ENCODE data around the gene HES7. TPM values are rescaled to one million over a fixed set of nuclear protein-coding genes. Genes with fewer than 3 reads are reported as not detected.

The HES7 gene
- total RNA-seq, 2 donors from 2014 or later = not detected

GRCh38 chr17:8101721-8102120 lies 22.2 kb downstream of the HES7 start:
- H3K27ac Mint-ChIP-seq = peak overlapping the region; percentile 19
- no peak for ATAC-seq
- no peak overlapping the region for H3K4me3 Mint-ChIP-seq
- peaks cover 8% of the 10 kb centered on the region for H3K4me1 Mint-ChIP-seq
- H3K27me3 Mint-ChIP-seq = peaks cover 5% of the 10 kb centered on the region
- no peaks in the 10 kb centered on the region for H3K9me3 ChIP-seq (ENCODE audit: control insufficient read depth, low read length, poor library complexity, severe bottlenecking)
- DNase-seq = no peak
- no peaks in the 10 kb centered on the region for H3K36me3 Mint-ChIP-seq (ENCODE audit: low read depth)

DNA sequence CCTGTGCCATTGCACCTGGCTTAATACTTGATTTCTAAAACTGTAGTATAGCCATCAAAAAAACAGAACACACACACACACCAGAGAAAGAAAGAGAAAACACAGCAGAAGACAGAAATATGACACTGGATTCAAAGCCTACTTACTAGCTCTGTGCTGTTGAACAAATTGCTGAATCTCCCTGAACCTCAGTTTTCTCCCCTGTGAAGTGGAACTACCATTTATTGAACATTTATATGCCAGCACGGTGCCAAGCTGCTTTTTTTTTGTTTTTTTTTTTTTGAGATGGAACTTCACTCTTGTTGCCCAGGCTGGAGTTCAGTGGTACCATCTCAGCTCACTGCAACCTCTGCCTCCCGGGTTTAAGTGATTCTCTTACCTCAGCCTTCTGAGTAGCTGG lies 23.1 kb downstream of the HES7 start:
- no peak for ATAC-seq
- no peaks in the 10 kb centered on the region for H3K36me3 Mint-ChIP-seq (ENCODE audit: low read depth)
- no peak overlapping the region for H3K4me3 Mint-ChIP-seq
- no peak overlapping the region for H3K27ac Mint-ChIP-seq
- no peaks in the 10 kb centered on the region for H3K9me3 ChIP-seq (ENCODE audit: control insufficient read depth, low read length, poor library complexity, severe bottlenecking)
- H3K27me3 Mint-ChIP-seq = peaks cover 13% of the 10 kb centered on the region
- DNase-seq = no peak
- H3K4me1 Mint-ChIP-seq = peaks cover 8% of the 10 kb centered on the region

DNA sequence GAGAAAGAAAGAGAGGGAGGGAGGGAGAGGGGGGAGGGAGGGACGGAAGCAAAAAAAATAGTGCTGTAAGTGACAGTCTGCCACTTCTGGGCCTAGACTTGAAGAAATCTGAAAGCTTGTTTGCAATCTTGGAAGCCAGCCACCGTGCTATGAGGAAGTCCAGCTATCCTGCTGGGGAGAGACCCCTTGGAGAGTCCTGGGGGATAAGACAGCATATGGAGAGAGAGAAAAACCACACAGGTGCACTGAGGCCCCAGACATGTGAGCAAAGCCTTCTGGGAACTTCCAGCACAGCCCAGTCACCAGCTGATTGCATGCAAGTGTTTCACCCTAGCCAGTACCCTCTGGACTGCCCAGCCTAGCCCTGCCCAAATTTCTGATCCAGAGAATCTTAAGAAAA lies 23.8 kb downstream of the HES7 start:
- H3K9me3 ChIP-seq (ENCODE audit: control insufficient read depth, low read length, poor library complexity, severe bottlenecking) = no peaks in the 10 kb centered on the region
- ATAC-seq (no peak), DNase-seq (no peak)
- no peaks in the 10 kb centered on the region for H3K36me3 Mint-ChIP-seq (ENCODE audit: low read depth)
- H3K4me3 Mint-ChIP-seq = no peak overlapping the region
- H3K4me1 Mint-ChIP-seq = peaks cover 5% of the 10 kb centered on the region
- no peak overlapping the region for H3K27ac Mint-ChIP-seq
- peaks cover 13% of the 10 kb centered on the region for H3K27me3 Mint-ChIP-seq

DNA sequence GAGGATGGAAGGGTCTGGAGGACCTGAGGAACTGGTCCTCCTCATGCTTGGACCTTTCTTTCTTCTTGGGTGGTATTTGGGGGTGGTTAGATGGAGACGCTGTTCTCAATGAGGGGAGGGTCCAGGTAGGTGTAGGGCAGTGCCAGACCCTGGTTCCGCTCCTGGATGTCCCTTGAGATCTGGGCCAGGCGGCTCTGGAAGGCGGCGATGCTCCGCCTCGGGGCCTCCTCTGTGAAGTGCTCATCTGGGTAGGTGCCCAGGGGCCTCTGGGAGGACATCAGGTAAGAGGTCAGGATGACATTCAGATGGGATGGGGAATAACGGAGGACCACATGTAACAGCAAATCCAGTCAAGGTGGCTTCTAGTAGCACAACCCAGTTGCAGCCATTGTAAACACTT lies 27.4 kb downstream of the HES7 start:
- Mint-ChIP-seq H3K4me3 (no peak overlapping the region), H3K36me3 (ENCODE audit: low read depth) (no peaks in the 10 kb centered on the region), H3K4me1 (peaks cover 10% of the 10 kb centered on the region), H3K27ac (no peak overlapping the region), H3K27me3 (peaks cover 13% of the 10 kb centered on the region)
- DNase-seq (no peak), ATAC-seq (no peak)
- H3K9me3 ChIP-seq (ENCODE audit: control insufficient read depth, low read length, poor library complexity, severe bottlenecking) = no peaks in the 10 kb centered on the region

DNA sequence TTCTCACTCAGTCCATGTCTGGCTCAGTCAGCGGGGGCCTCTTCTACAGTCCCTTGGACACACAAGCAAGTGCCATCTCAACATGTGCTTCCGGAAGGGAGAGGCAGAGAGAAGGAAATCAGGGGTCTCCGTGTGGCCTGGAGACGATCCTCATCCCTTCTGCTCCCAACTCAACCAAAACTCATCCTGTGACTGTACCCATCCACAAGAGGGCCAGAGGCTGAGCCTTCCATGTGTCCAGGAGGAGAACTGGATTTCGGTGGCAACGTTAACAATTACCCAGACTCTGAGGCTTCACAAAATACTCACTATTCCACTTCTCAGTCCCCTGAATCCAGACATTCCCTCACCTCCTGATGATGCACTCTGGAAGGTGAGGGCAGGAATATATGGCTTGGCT lies 28.5 kb downstream of the HES7 start:
- H3K36me3 Mint-ChIP-seq (ENCODE audit: low read depth) = no peaks in the 10 kb centered on the region
- DNase-seq (no peak), ATAC-seq (no peak)
- peaks cover 24% of the 10 kb centered on the region for H3K27me3 Mint-ChIP-seq
- H3K9me3 ChIP-seq (ENCODE audit: control insufficient read depth, low read length, poor library complexity, severe bottlenecking) = no peaks in the 10 kb centered on the region
- H3K4me1 Mint-ChIP-seq = peaks cover 10% of the 10 kb centered on the region
- no peak overlapping the region for H3K4me3 Mint-ChIP-seq
- H3K27ac Mint-ChIP-seq = no peak overlapping the region

DNA sequence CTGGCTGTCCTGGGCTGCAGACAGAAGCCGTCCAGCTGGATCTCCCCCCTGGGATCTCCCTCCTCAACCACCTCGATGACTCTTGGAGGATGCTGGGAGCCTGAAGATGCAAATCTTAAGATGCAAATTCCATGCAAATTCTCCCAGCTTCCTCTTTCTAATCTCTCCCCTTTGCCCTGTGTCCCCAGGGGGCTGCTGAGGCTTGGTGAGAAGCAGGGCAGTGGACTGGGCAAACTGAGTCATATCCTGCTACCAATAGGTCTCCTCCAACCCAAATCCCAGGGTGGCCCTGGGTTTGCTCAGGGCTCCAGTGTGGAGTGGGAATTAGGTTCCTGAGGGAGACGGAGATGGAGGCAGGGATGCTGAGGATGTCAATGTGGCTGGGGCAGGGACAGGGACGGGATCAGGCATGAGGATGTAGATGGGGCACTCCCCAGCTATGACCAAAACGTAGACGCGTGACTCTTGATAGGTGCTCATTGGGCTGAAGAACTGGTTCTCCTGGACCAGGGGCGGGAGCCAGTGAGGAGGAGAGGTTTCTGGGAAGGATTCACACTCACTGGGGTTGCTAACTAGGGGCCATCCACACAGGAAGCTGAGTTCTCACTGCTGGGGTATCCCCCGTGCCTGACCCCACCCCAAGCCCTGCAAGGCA lies 32.7 kb downstream of the HES7 start:
- Mint-ChIP-seq H3K4me3 (peak overlapping the region; percentile 55), H3K4me1 (peaks cover 6% of the 10 kb centered on the region), H3K27ac (no peak overlapping the region), H3K27me3 (peaks cover 46% of the 10 kb centered on the region), H3K36me3 (ENCODE audit: low read depth) (no peaks in the 10 kb centered on the region)
- ATAC-seq (peak; percentile 35), DNase-seq (no peak)
- no peaks in the 10 kb centered on the region for H3K9me3 ChIP-seq (ENCODE audit: control insufficient read depth, low read length, poor library complexity, severe bottlenecking)

GRCh38 chr17:8089728-8090127 lies 34.2 kb downstream of the HES7 start:
- no peak overlapping the region for H3K4me3 Mint-ChIP-seq
- ATAC-seq = no peak
- peaks cover 6% of the 10 kb centered on the region for H3K4me1 Mint-ChIP-seq
- peak overlapping the region; percentile 34 for H3K27ac Mint-ChIP-seq
- no peaks in the 10 kb centered on the region for H3K9me3 ChIP-seq (ENCODE audit: control insufficient read depth, low read length, poor library complexity, severe bottlenecking)
- no peak for DNase-seq
- peaks cover 47% of the 10 kb centered on the region for H3K27me3 Mint-ChIP-seq
- H3K36me3 Mint-ChIP-seq (ENCODE audit: low read depth) = no peaks in the 10 kb centered on the region

GRCh38 chr17:8087952-8088230 lies 36.0 kb downstream of the HES7 start:
- no peaks in the 10 kb centered on the region for H3K9me3 ChIP-seq (ENCODE audit: control insufficient read depth, low read length, poor library complexity, severe bottlenecking)
- Mint-ChIP-seq H3K4me3 (no peak overlapping the region), H3K4me1 (no peaks in the 10 kb centered on the region), H3K27ac (no peak overlapping the region), H3K36me3 (ENCODE audit: low read depth) (no peaks in the 10 kb centered on the region), H3K27me3 (peaks cover 45% of the 10 kb centered on the region)
- no peak for DNase-seq
- no peak for ATAC-seq

- peaks cover 45% of the 10 kb centered on the region for H3K27me3 Mint-ChIP-seq
- no peaks in the 10 kb centered on the region for H3K36me3 Mint-ChIP-seq (ENCODE audit: low read depth)
- DNase-seq (no peak), ATAC-seq (no peak)
- no peaks in the 10 kb centered on the region for H3K9me3 ChIP-seq (ENCODE audit: control insufficient read depth, low read length, poor library complexity, severe bottlenecking)
- H3K4me3 Mint-ChIP-seq = no peak within 1 kb of the TSS
- no peaks in the 10 kb centered on the region for H3K4me1 Mint-ChIP-seq
- H3K27ac Mint-ChIP-seq = no peak within 1 kb of the TSS
These were observed 36.6 kb downstream of the HES7 start, which contains the start of gene ALOX12B for GRCh38 chr17:8087075-8087951. Gene ALOX12B, minus strand, starts transcription at chr17:8087716. Its CDS starts 274 bp downstream, at chr17:8087442.

- no peaks in the 10 kb centered on the region for H3K9me3 ChIP-seq (ENCODE audit: control insufficient read depth, low read length, poor library complexity, severe bottlenecking)
- Mint-ChIP-seq H3K27ac (no peak overlapping the region), H3K4me3 (no peak overlapping the region), H3K27me3 (peaks cover 26% of the 10 kb centered on the region), H3K4me1 (peaks cover 8% of the 10 kb centered on the region), H3K36me3 (ENCODE audit: low read depth) (no peaks in the 10 kb centered on the region)
- no peak for ATAC-seq
- DNase-seq = no peak
These were observed 39.7 kb downstream of the HES7 start for GRCh38 chr17:8084250-8084649.

DNA sequence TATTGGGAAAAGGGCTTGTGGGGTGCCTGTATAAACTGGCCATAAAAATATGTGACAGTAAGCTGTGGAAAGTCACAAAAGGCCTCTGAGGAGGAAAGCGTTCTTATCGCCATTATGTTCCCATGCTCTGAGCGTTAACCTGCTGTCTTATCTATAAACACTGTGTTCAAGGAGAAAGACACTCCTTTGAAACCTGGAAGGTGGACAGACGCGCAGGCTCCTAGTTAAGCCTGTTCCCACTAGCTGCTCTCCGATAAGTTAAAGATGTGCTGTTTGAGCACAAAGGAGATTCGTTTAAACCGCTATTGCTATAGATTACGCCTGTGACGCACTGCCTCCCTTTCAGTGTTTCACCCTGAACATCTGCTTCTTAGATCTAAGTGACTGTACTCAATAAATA lies 41.6 kb downstream of the HES7 start:
- Mint-ChIP-seq H3K27me3 (peaks cover 20% of the 10 kb centered on the region), H3K27ac (no peak overlapping the region), H3K4me3 (no peak overlapping the region), H3K4me1 (peaks cover 10% of the 10 kb centered on the region), H3K36me3 (ENCODE audit: low read depth) (no peaks in the 10 kb centered on the region)
- DNase-seq = no peak
- no peaks in the 10 kb centered on the region for H3K9me3 ChIP-seq (ENCODE audit: control insufficient read depth, low read length, poor library complexity, severe bottlenecking)
- ATAC-seq = no peak

GRCh38 chr17:8081876-8082275 lies 42.0 kb downstream of the HES7 start:
- H3K4me1 Mint-ChIP-seq = peaks cover 10% of the 10 kb centered on the region
- ATAC-seq (no peak), DNase-seq (no peak)
- no peak overlapping the region for H3K27ac Mint-ChIP-seq
- H3K9me3 ChIP-seq (ENCODE audit: control insufficient read depth, low read length, poor library complexity, severe bottlenecking) = no peaks in the 10 kb centered on the region
- peaks cover 18% of the 10 kb centered on the region for H3K27me3 Mint-ChIP-seq
- no peak overlapping the region for H3K4me3 Mint-ChIP-seq
- no peaks in the 10 kb centered on the region for H3K36me3 Mint-ChIP-seq (ENCODE audit: low read depth)

GRCh38 chr17:8080799-8081219 lies 43.1 kb downstream of the HES7 start:
- DNase-seq = no peak
- Mint-ChIP-seq H3K27ac (no peak overlapping the region), H3K4me3 (no peak overlapping the region), H3K27me3 (peaks cover 9% of the 10 kb centered on the region), H3K36me3 (ENCODE audit: low read depth) (no peaks in the 10 kb centered on the region), H3K4me1 (peaks cover 10% of the 10 kb centered on the region)
- ATAC-seq = no peak
- H3K9me3 ChIP-seq (ENCODE audit: control insufficient read depth, low read length, poor library complexity, severe bottlenecking) = no peaks in the 10 kb centered on the region

All from T-helper 17 cell (primary cell).